ENCODE results near the gene SPIRE2. TPM values are rescaled to one million over a fixed set of nuclear protein-coding genes. Genes with fewer than 3 reads are reported as not detected.
A peak's percentile ranks its signal among the peaks of the same experiment; 100 is the strongest.

SPIRE2 gene
- total and polyA plus RNA-seq, 2 of the 13 experiments (the other 11 are each of a cell fraction or from before 2014, with no cell fraction given) = 13.3 to 37.5 TPM

- TF ChIP-seq FOXP1 (IDR thresholded peaks at IDR 0.05) (no peak), FOXP1 (CRISPR knock-in tag; IDR thresholded peaks at IDR 0.05) (no peak), ZNF274 (CRISPR knock-in tag; IDR thresholded peaks at IDR 0.05) (no peak; the same call in 1 of the 2 replicates), ZNF674 (CRISPR knock-in tag; IDR thresholded peaks at IDR 0.05; ENCODE audit: low read depth) (no peak), REPIN1 (CRISPR knock-in tag; IDR thresholded peaks at IDR 0.05; ENCODE audit: borderline replicate concordance, low read depth) (no peak), ATF2 (CRISPR knock-in tag; IDR thresholded peaks at IDR 0.05) (no peak), ZNF660 (CRISPR knock-in tag; IDR thresholded peaks at IDR 0.05; ENCODE audit: borderline replicate concordance, low read depth) (no peak), KAT2B (IDR thresholded peaks at IDR 0.05; ENCODE audit: borderline replicate concordance, low read depth, low read length) (no peak), ZNF484 (CRISPR knock-in tag; IDR thresholded peaks at IDR 0.05; ENCODE audit: borderline replicate concordance, low read depth) (no peak), TBX3 (IDR thresholded peaks at IDR 0.05; ENCODE audit: borderline replicate concordance) (no peak), THAP9 (CRISPR knock-in tag; IDR thresholded peaks at IDR 0.05; ENCODE audit: borderline replicate concordance) (0 out of 2 replicates have a peak, but pooled peaks have one; percentile 15), NCOR1 (IDR thresholded peaks at IDR 0.05; ENCODE audit: borderline replicate concordance, low read length) (no peak), ZNF224 (CRISPR knock-in tag; IDR thresholded peaks at IDR 0.05) (0 out of 2 replicates have a peak, but pooled peaks have one; percentile 60), ARID2 (CRISPR knock-in tag; IDR thresholded peaks at IDR 0.05; ENCODE audit: borderline replicate concordance) (no peak), MIER2 (CRISPR knock-in tag; IDR thresholded peaks at IDR 0.05) (peak; percentile 63), DDIT3 (CRISPR knock-in tag; IDR thresholded peaks at IDR 0.05) (no peak), MIER3 (CRISPR knock-in tag; IDR thresholded peaks at IDR 0.05; ENCODE audit: borderline replicate concordance) (no peak), ZNF382 (CRISPR knock-in tag; IDR thresholded peaks at IDR 0.05; ENCODE audit: borderline replicate concordance) (no peak), ZNF281 (CRISPR knock-in tag; IDR thresholded peaks at IDR 0.05; ENCODE audit: borderline replicate concordance) (no peak; the same call in 1 of the 2 replicates), ZNF713 (CRISPR knock-in tag; IDR thresholded peaks at IDR 0.05) (no peak), ZNF383 (CRISPR knock-in tag; IDR thresholded peaks at IDR 0.05; ENCODE audit: borderline replicate concordance) (no peak), ZNF607 (CRISPR knock-in tag; IDR thresholded peaks at IDR 0.05; ENCODE audit: borderline replicate concordance) (peak; percentile 80; the same call in 1 of the 2 replicates)
Measured at GRCh38 chr16:89827383-89828198, 684 bp upstream of the SPIRE2 start (continued).

Data from HepG2 (cell line).